ENCODE results near the gene PROC. TPM values are rescaled to one million over a fixed set of nuclear protein-coding genes. Genes with fewer than 3 reads are reported as not detected.

Gene PROC
- total RNA-seq, 3 donors from 2014 or later = not detected

DNA sequence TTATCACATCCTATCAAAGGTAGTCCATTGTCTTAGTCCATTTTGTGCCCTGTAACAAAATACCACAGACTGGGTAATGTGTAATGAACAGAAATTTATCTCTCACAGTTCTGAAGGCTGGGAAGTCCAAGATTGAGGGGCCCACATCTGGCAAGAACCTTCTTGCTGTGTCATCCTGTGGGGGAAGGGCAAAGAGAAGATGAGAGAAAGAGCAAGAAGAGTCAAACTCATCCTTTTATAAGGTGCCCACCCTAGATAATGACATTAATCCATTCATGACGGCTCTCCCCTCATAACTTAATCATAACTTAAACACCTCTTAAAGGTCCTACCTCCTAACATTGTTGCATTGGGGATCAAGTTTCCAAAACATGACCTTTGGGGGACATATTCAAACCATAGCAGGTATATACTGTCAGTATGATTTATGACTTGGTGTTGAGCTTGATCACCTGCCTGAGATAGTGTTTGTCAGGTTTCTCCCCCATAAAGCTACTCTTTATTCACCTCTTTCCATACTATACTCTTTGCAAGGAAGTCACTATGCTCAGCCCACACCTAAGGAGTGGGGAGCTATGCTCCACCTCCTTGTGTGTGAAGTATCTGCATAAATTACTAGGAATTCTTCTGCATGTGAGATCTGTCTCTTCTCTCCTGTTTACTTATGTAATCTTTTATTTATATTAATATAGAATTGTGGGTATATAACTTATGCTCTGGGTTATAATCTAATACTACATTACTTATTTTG lies 25.2 kb upstream of the PROC start:
- Histone ChIP-seq H3K4me1 (no peaks in the 10 kb centered on the region), H3K4me3 (no peak overlapping the region), H3K27ac (no peak overlapping the region), H3K27me3 (no peaks in the 10 kb centered on the region), H3K9me3 (no peaks in the 10 kb centered on the region), H3K36me3 (no peaks in the 10 kb centered on the region)
- DNase-seq (ENCODE audit: low spot score in 2 of 2) = no peak
- intact Hi-C loops (cut with DNase I; ENCODE audit: low total_unique reads) = no loop called here
- TF ChIP-seq POLR2AphosphoS5 (IDR thresholded peaks at IDR 0.05) = no peak
- TF ChIP-seq POLR2A (IDR thresholded peaks at IDR 0.05) = no peak
- TF ChIP-seq, protein P1, sequence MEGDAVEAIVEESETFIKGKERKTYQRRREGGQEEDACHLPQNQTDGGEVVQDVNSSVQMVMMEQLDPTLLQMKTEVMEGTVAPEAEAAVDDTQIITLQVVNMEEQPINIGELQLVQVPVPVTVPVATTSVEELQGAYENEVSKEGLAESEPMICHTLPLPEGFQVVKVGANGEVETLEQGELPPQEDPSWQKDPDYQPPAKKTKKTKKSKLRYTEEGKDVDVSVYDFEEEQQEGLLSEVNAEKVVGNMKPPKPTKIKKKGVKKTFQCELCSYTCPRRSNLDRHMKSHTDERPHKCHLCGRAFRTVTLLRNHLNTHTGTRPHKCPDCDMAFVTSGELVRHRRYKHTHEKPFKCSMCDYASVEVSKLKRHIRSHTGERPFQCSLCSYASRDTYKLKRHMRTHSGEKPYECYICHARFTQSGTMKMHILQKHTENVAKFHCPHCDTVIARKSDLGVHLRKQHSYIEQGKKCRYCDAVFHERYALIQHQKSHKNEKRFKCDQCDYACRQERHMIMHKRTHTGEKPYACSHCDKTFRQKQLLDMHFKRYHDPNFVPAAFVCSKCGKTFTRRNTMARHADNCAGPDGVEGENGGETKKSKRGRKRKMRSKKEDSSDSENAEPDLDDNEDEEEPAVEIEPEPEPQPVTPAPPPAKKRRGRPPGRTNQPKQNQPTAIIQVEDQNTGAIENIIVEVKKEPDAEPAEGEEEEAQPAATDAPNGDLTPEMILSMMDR (IDR thresholded peaks at IDR 0.05) = no peak

DNA sequence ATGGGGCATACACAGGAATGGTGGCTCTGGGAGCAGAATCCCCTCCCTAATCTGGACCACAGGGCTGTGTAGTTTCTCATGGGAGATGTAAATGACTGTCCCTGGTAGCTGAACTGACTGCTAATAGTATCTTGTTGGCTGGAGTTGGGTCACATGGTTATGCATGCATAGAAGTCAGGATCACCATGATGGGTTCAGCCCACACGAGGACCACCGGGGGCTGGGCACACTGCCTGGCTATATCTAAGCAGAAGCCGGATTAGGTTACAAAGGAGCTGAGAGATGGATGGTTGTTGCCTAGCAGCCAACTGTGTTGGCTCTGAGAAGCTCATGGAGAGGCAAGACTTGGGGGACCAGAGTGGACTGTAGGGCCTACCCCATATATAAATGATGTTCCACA lies 23.7 kb upstream of the PROC start:
- H3K27ac ChIP-seq = no peak overlapping the region
- H3K36me3 ChIP-seq = no peaks in the 10 kb centered on the region
- TF ChIP-seq POLR2AphosphoS5 (IDR thresholded peaks at IDR 0.05) = no peak
- TF ChIP-seq, protein P1 (IDR thresholded peaks at IDR 0.05) = no peak
- TF ChIP-seq POLR2A (IDR thresholded peaks at IDR 0.05) = no peak
- DNase-seq (ENCODE audit: low spot score in 2 of 2) = no peak
- intact Hi-C loops (cut with DNase I; ENCODE audit: low total_unique reads) = no loop called here
- H3K4me1 ChIP-seq = no peaks in the 10 kb centered on the region
- no peak overlapping the region for H3K4me3 ChIP-seq
- H3K9me3 ChIP-seq = no peaks in the 10 kb centered on the region
- H3K27me3 ChIP-seq = no peaks in the 10 kb centered on the region

DNA sequence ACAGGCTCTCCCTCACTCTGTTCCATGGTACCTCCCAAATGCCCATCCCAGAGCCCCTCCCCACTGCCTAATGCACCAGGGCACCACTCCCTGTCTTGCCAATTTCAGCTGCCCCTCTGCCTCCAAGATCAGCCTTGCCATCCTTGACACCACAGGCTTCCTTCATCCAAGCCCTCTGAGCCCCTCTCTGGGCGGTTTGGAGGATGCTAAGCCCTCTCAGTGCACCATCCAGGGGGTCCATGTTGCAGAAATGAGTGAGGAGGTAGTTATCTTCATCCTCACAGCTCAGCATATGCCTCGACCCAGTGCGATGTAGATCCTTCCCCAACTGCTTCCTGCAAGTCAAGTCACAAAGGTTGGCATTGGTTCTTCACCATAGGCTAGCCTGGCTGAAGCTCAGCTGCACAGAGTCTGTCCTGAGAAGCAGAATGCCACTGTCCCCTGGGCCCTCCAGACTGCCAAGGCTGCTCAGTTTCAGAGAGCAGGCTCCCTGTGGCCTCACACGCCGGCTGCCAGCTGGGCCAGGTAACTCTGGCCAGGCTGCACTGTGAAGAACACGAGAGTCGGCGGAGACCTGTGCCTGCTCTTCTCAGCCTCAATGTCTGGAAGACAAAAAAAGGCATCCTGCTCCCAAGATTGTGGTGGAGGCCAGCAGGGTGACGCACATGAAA lies 20.5 kb upstream of the PROC start:
- no peaks in the 10 kb centered on the region for H3K9me3 ChIP-seq
- H3K36me3 ChIP-seq = no peaks in the 10 kb centered on the region
- no peaks in the 10 kb centered on the region for H3K4me1 ChIP-seq
- peak overlapping the region in 1 of 2 donors; percentile 52 for H3K27ac ChIP-seq
- intact Hi-C loops (cut with DNase I; ENCODE audit: low total_unique reads) = no loop called here
- no peaks in the 10 kb centered on the region for H3K27me3 ChIP-seq
- no peak overlapping the region for H3K4me3 ChIP-seq
- DNase-seq (ENCODE audit: low spot score in 2 of 2) = no peak
- TF ChIP-seq, protein P1 (IDR thresholded peaks at IDR 0.05) = no peak

DNA sequence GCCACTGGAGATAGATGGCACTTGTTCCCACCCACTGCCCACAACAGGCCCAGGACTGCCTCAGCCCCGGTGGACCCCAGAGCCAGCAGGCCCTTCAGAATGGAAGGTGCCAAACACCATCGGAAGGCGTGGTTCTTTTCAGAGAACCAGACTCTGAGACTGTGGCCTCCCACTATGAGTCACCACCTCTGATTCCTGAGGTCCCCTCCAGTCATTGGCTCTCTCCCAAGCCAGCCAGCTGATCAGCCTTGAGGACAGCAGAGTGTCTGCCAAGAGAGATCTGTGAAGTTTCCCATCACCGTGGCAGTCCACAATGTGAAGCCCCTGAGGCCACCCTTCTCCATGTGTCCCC lies 20.0 kb upstream of the PROC start:
- TF ChIP-seq POLR2AphosphoS5 (IDR thresholded peaks at IDR 0.05) (no peak), POLR2A (IDR thresholded peaks at IDR 0.05) (no peak)
- TF ChIP-seq, protein P1 (IDR thresholded peaks at IDR 0.05) = no peak
- DNase-seq (ENCODE audit: low spot score in 2 of 2) = peak; percentile 76 to 81
- H3K4me3 ChIP-seq = no peak overlapping the region
- H3K4me1 ChIP-seq = no peaks in the 10 kb centered on the region
- H3K9me3 ChIP-seq = no peaks in the 10 kb centered on the region
- H3K27ac ChIP-seq = peak overlapping the region in 1 of 2 donors; percentile 52
- H3K27me3 ChIP-seq = no peaks in the 10 kb centered on the region
- intact Hi-C loops (cut with DNase I; ENCODE audit: low total_unique reads) = no loop called here
- H3K36me3 ChIP-seq = no peaks in the 10 kb centered on the region

DNA sequence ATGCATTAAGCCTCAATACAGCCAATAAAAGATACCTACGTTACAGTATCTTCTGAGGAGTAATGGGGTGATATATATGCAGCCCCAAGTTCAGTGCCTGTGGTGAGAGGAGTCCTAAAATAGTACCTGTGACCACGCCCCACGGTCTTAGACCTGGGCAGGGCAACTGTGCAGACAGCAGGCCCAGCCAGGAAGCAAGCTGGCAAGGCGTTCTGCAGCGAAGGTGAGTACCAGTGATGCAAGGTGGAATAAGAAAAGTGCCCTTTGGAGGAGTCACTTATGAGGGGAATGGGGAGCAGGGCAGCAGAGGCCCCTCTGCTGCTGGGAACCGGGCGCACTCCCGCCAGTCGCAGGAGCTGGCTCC lies 17.7 kb upstream of the PROC start:
- Histone ChIP-seq H3K4me1 (no peaks in the 10 kb centered on the region), H3K36me3 (no peaks in the 10 kb centered on the region), H3K27me3 (no peaks in the 10 kb centered on the region), H3K4me3 (no peak overlapping the region), H3K27ac (no peak overlapping the region), H3K9me3 (no peaks in the 10 kb centered on the region)
- DNase-seq (ENCODE audit: low spot score in 2 of 2) = no peak
- TF ChIP-seq POLR2AphosphoS5 (IDR thresholded peaks at IDR 0.05) (no peak), POLR2A (IDR thresholded peaks at IDR 0.05) (no peak)
- TF ChIP-seq, protein P1 (IDR thresholded peaks at IDR 0.05) = no peak
- intact Hi-C loops (cut with DNase I; ENCODE audit: low total_unique reads) = no loop called here
